Astrocyte (in vitro differentiated cells and primary cell): ENCODE data around the gene ZSCAN16. TPM values are rescaled to one million over a fixed set of nuclear protein-coding genes. Genes with fewer than 3 reads are reported as not detected.

ENCODE experiments used
- DNase-seq: peaks from one replicate; pipeline ENCODE4 v3.0.0-alpha.2; 2010; ENCODE audit warnings: low read depth
- FAIRE-seq: peaks from 2 replicates; lab custom pipeline; 2011; peaks lifted over from hg19 to GRCh38; lab: Jason Lieb, UNC
- H2AFZ ChIP-seq: 2 replicates; pipeline ENCODE4 v1.6.0; 2012; ENCODE audit warnings: low read depth, low read length, inconsistent platforms
- H3K27ac ChIP-seq: 2 replicates; pipeline ENCODE4 v1.5.1; 2011; ENCODE audit warnings: low read depth, low read length, inconsistent platforms
- H3K27me3 ChIP-seq: 2 replicates; pipeline ENCODE4 v1.6.0; 2011; ENCODE audit warnings: low read length, inconsistent platforms; ENCODE audit not compliant: insufficient read depth
- H3K36me3 ChIP-seq: 2 replicates; pipeline ENCODE4 v1.5.1; 2011; ENCODE audit warnings: low read length, inconsistent platforms; ENCODE audit not compliant: insufficient read depth
- H3K4me1 ChIP-seq: 2 replicates; pipeline ENCODE4 v1.5.1; 2011; ENCODE audit warnings: low read length, inconsistent platforms; ENCODE audit not compliant: insufficient read depth
- H3K4me2 ChIP-seq: 2 replicates; pipeline ENCODE4 v1.6.0; 2012; ENCODE audit warnings: low read length, inconsistent platforms
- H3K4me3 ChIP-seq: 2 replicates; pipeline ENCODE4 v1.5.1; 2011; ENCODE audit warnings: low read depth, mild to moderate bottlenecking, low read length, inconsistent platforms; ENCODE audit not compliant: insufficient read depth
- H3K79me2 ChIP-seq: 2 replicates; pipeline ENCODE4 v1.6.0; 2012; ENCODE audit warnings: mild to moderate bottlenecking, low read length, inconsistent platforms; ENCODE audit not compliant: insufficient read depth
- H3K9ac ChIP-seq: 2 replicates; pipeline ENCODE4 v1.6.0; 2012; ENCODE audit warnings: mild to moderate bottlenecking, low read length, inconsistent platforms
- H3K9me3 ChIP-seq: 2 replicates; pipeline ENCODE4 v1.5.1; 2012; ENCODE audit warnings: low read depth, mild to moderate bottlenecking, low read length, inconsistent platforms; ENCODE audit not compliant: insufficient read depth
- H4K20me1 ChIP-seq: 2 replicates; pipeline ENCODE4 v1.6.0; 2012; ENCODE audit warnings: low read length, inconsistent platforms; ENCODE audit not compliant: insufficient read depth
- H3K27ac Mint-ChIP-seq: one replicate; pipeline ENCODE4 v1.8.0; 2021; ENCODE audit warnings: mild to moderate bottlenecking, mixed read lengths; ENCODE audit not compliant: unreplicated experiment
- H3K27me3 Mint-ChIP-seq: one replicate; pipeline ENCODE4 v1.8.0; 2021; ENCODE audit warnings: low read depth, mixed read lengths; ENCODE audit not compliant: unreplicated experiment
- H3K36me3 Mint-ChIP-seq: one replicate; pipeline ENCODE4 v1.8.0; 2021; ENCODE audit warnings: low read depth, mixed read lengths; ENCODE audit not compliant: unreplicated experiment
- H3K4me1 Mint-ChIP-seq: one replicate; pipeline ENCODE4 v1.8.0; 2021; ENCODE audit warnings: low read depth, mixed read lengths; ENCODE audit not compliant: unreplicated experiment
- H3K4me3 Mint-ChIP-seq: one replicate; pipeline ENCODE4 v1.8.0; 2021; ENCODE audit warnings: mild to moderate bottlenecking, moderate library complexity, mixed read lengths; ENCODE audit not compliant: unreplicated experiment
- H3K9me3 Mint-ChIP-seq: one replicate; pipeline ENCODE4 v1.8.0; 2021; ENCODE audit warnings: mild to moderate bottlenecking, mixed read lengths; ENCODE audit not compliant: unreplicated experiment
- EZH2 ChIP-seq: IDR thresholded peaks from 2 replicates; pipeline ENCODE4 v1.6.1; 2012; ENCODE audit warnings: mild to moderate bottlenecking, low read length, inconsistent platforms; ENCODE audit not compliant: insufficient read depth
- total RNA-seq: library from RNA; stranded (reverse); gene quantifications from 2 replicates; pipeline ENCODE4 v1.2.1, GENCODE V29; 2021
- TF ChIP-seq, protein P1 (sequence below): IDR thresholded peaks from 2 replicates; pipeline ENCODE4 v1.5.1; 2011; ENCODE audit warnings: low read depth, mild to moderate bottlenecking, inconsistent platforms, low read length, moderate library complexity; ENCODE audit not compliant: insufficient read depth

Gene ZSCAN16
- total RNA-seq, 1 donor from 2014 or later = 2.5 TPM

DNA sequence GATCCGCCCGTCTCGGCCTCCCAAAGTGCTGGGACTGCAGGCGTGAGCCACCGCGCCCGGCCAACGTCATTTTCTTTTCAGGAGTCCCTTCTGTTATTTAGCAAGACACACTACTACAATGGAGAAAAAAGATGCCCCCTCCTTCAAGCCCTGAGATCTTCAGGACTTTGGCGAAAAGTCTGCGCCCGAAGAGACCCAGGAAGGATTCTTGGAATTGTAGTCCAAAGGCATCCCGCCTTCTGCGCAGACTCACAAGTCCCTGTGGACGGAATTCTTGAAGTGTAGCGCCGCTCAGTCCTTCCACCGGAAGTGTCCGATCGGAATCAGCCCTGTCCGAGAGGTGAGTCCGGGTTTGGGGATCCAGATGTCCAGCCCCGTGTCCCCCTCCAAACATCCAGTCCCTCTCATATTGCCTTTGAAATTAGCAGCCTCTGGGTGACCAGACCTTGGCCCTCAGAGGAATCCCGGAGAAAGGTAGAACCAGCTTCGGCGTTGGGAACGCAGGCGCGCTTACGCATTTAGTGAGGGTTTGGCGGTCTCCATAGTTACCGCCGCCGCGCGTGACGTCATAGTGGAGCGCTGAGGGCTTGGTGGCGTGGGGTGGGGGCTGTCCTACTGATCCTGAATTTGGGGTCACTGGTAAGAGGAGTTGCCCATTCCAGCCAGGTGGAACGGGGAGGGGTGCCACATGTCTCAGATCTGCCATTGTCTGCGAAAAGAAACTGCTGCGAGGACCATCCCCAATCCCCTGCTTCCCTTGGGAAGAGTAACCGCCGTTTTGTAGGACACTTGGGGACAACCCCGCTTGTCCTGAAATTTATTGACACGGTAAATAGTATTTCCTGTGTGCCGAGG is 43.6 kb upstream of the ZSCAN16 start:
- no peaks in the 10 kb centered on the region for H3K79me2 ChIP-seq
- peak overlapping the region; percentile 98 for H3K27ac ChIP-seq
- FAIRE-seq = no peak
- peaks cover 7% of the 10 kb centered on the region for H3K4me1 ChIP-seq
- Mint-ChIP-seq H3K27ac (peak overlapping the region; percentile 100), H3K27me3 (peaks cover 2% of the 10 kb centered on the region), H3K4me1 (peaks cover 3% of the 10 kb centered on the region), H3K36me3 (peaks cover 3% of the 10 kb centered on the region), H3K4me3 (peak overlapping the region; percentile 98), H3K9me3 (no peaks in the 10 kb centered on the region)
- peak overlapping the region; percentile 91 for H3K4me2 ChIP-seq
- peak; percentile 96 for DNase-seq
- peak overlapping the region; percentile 90 for H3K4me3 ChIP-seq
- peak overlapping the region; percentile 100 for H2AFZ ChIP-seq
- no peaks in the 10 kb centered on the region for H3K9me3 ChIP-seq
- no peaks in the 10 kb centered on the region for H3K27me3 ChIP-seq
- H4K20me1 ChIP-seq = no peaks in the 10 kb centered on the region
- no peaks in the 10 kb centered on the region for H3K36me3 ChIP-seq
- no peak for TF ChIP-seq EZH2
- TF ChIP-seq, protein P1, sequence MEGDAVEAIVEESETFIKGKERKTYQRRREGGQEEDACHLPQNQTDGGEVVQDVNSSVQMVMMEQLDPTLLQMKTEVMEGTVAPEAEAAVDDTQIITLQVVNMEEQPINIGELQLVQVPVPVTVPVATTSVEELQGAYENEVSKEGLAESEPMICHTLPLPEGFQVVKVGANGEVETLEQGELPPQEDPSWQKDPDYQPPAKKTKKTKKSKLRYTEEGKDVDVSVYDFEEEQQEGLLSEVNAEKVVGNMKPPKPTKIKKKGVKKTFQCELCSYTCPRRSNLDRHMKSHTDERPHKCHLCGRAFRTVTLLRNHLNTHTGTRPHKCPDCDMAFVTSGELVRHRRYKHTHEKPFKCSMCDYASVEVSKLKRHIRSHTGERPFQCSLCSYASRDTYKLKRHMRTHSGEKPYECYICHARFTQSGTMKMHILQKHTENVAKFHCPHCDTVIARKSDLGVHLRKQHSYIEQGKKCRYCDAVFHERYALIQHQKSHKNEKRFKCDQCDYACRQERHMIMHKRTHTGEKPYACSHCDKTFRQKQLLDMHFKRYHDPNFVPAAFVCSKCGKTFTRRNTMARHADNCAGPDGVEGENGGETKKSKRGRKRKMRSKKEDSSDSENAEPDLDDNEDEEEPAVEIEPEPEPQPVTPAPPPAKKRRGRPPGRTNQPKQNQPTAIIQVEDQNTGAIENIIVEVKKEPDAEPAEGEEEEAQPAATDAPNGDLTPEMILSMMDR = no peak
- peak overlapping the region; percentile 95 for H3K9ac ChIP-seq

DNA sequence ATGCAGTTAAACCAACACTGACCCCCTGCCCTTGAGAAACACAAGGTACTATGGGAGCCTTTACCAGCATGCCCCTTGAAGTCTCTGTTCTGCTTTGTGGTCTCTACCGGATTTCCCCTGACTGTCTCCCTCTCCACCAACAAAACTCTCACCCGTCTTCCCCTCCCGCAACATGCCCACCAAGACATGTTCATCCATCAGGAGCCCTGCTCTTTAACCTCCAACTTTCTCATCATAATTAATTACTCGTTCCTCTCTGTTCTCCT is 43.0 kb upstream of the ZSCAN16 start:
- peak overlapping the region; percentile 98 for H3K4me3 Mint-ChIP-seq
- H3K27me3 Mint-ChIP-seq = peaks cover 2% of the 10 kb centered on the region
- FAIRE-seq (no peak), DNase-seq (no peak)
- peak overlapping the region; percentile 98 for H3K27ac ChIP-seq
- peak overlapping the region; percentile 90 for H3K4me3 ChIP-seq
- no peaks in the 10 kb centered on the region for H3K9me3 Mint-ChIP-seq
- no peaks in the 10 kb centered on the region for H3K79me2 ChIP-seq
- no peaks in the 10 kb centered on the region for H3K9me3 ChIP-seq
- H3K4me1 ChIP-seq = peaks cover 7% of the 10 kb centered on the region
- H2AFZ ChIP-seq = peak overlapping the region; percentile 100
- H4K20me1 ChIP-seq = no peaks in the 10 kb centered on the region
- H3K4me2 ChIP-seq = peak overlapping the region; percentile 91
- peaks cover 6% of the 10 kb centered on the region for H3K36me3 Mint-ChIP-seq
- no peaks in the 10 kb centered on the region for H3K27me3 ChIP-seq
- TF ChIP-seq, protein P1 = no peak
- no peak for TF ChIP-seq EZH2
- H3K27ac Mint-ChIP-seq = peak overlapping the region; percentile 100
- H3K4me1 Mint-ChIP-seq = peaks cover 3% of the 10 kb centered on the region
- peak overlapping the region; percentile 95 for H3K9ac ChIP-seq
- no peaks in the 10 kb centered on the region for H3K36me3 ChIP-seq

DNA sequence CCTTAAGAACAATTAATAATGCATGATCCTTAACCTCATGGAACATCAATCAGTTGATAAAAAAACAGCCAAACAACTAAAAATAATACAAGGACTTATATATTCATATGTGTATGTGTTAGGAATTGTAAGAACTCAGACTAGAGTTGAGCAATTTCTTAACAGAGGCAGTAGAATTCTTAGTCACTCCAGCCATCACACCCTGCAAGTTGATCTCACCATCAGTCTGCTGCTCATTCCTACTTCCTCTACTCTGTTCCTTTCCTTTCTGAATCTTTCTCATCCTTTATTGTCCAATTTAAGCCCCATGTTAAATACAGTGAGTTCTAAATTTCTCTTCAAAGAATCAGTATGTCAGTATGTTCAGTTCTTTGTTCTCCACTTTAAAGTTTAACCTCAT is 41.5 kb upstream of the ZSCAN16 start:
- peaks cover 7% of the 10 kb centered on the region for H3K4me1 ChIP-seq
- H3K9me3 Mint-ChIP-seq = peaks cover 3% of the 10 kb centered on the region
- DNase-seq (no peak), FAIRE-seq (no peak)
- H3K27me3 ChIP-seq = no peaks in the 10 kb centered on the region
- TF ChIP-seq EZH2 = no peak
- TF ChIP-seq, protein P1 = no peak
- H3K4me3 ChIP-seq = no peak overlapping the region
- H3K9me3 ChIP-seq = no peaks in the 10 kb centered on the region
- H3K27me3 Mint-ChIP-seq = no peaks in the 10 kb centered on the region
- H2AFZ ChIP-seq = no peak overlapping the region
- H3K36me3 Mint-ChIP-seq = peaks cover 10% of the 10 kb centered on the region
- no peak overlapping the region for H3K4me2 ChIP-seq
- H4K20me1 ChIP-seq = no peaks in the 10 kb centered on the region
- no peaks in the 10 kb centered on the region for H3K36me3 ChIP-seq
- H3K9ac ChIP-seq = no peak overlapping the region
- H3K27ac ChIP-seq = no peak overlapping the region
- H3K27ac Mint-ChIP-seq = no peak overlapping the region
- no peaks in the 10 kb centered on the region for H3K79me2 ChIP-seq
- peaks cover 3% of the 10 kb centered on the region for H3K4me1 Mint-ChIP-seq
- no peak overlapping the region for H3K4me3 Mint-ChIP-seq
